Liver (tissue), 9 donors: ENCODE results near the gene LRP11. TPM values are rescaled to one million over a fixed set of nuclear protein-coding genes. Genes with fewer than 3 reads are reported as not detected.
"Not testable (repeated sequence)": the region's sequence is repeated elsewhere in the genome, so short reads cannot be mapped to it uniquely, and the experiment has no call there.

Source experiments
- DNase-seq: peaks from one replicate; pipeline ENCODE4 v3.0.0-alpha.2; 2017; ENCODE audit warnings: low spot score
- H3K27ac ChIP-seq, 2 donors: one replicate each; pipeline ENCODE4 v1.7.0; 2013; ENCODE audit warnings: inconsistent platforms in 2 of 2, low read length in 2 of 2, control low read depth in 1 of 2, low read depth in 1 of 2, mild to moderate bottlenecking in 1 of 2
- H3K27me3 ChIP-seq, 4 donors: one replicate each; pipeline versions ENCODE4 v1.6.1 to v1.7.0; 2013; ENCODE audit warnings: low read length in 3 of 4, inconsistent platforms in 1 of 4, mild to moderate bottlenecking in 1 of 4, moderate library complexity in 1 of 4; ENCODE audit not compliant: control insufficient read depth in 4 of 4, insufficient read depth in 4 of 4
- H3K36me3 ChIP-seq, 4 donors: one replicate each; pipeline versions ENCODE4 v1.6.1 to v1.7.0; 2013; ENCODE audit warnings: low read length in 3 of 4, mild to moderate bottlenecking in 3 of 4, low read depth in 1 of 4, moderate library complexity in 1 of 4; ENCODE audit not compliant: control insufficient read depth in 4 of 4, insufficient read depth in 3 of 4
- H3K4me1 ChIP-seq, 4 donors: one replicate each; pipeline versions ENCODE4 v1.6.1 to v1.7.0; 2013; ENCODE audit warnings: low read length in 3 of 4, mild to moderate bottlenecking in 3 of 4, moderate library complexity in 1 of 4; ENCODE audit not compliant: control insufficient read depth in 4 of 4, insufficient read depth in 4 of 4
- H3K4me3 ChIP-seq, 3 donors: one replicate each; pipeline versions ENCODE4 v1.6.1 to v1.7.0; 2013; ENCODE audit warnings: low read length in 3 of 3, control low read depth in 1 of 3, low read depth in 1 of 3, mild to moderate bottlenecking in 1 of 3
- H3K9ac ChIP-seq, 2 donors: one replicate each; pipeline ENCODE4 v1.7.0; 2013; ENCODE audit warnings: low read length in 2 of 2, mild to moderate bottlenecking in 2 of 2, moderate library complexity in 2 of 2, control low read depth in 1 of 2, low read depth in 1 of 2
- H3K9me3 ChIP-seq, 4 donors: one replicate each; pipeline versions ENCODE4 v1.6.1 to v1.7.0; 2013; ENCODE audit warnings: low read length in 3 of 4; ENCODE audit not compliant: control insufficient read depth in 4 of 4
- CTCF ChIP-seq: fragments of 150-350 bp; IDR thresholded peaks from 2 replicates; pipeline ENCODE4 v1.5.1; 2017; ENCODE audit warnings: improper control_type of control experiment, low read depth, low read length; ENCODE audit not compliant: missing input control
- EGR1 ChIP-seq, 2 donors: IDR thresholded peaks; 2 replicates each; pipeline ENCODE4 v1.6.1; 2016 to 2018; ENCODE audit warnings: antibody characterized with exemption in 2 of 2, low read depth in 2 of 2
- GABPA ChIP-seq, 2 donors: IDR thresholded peaks in 1 of 2; conservative IDR thresholded peaks in 1 of 2; 2 replicates each; pipeline ENCODE4 v1.6.1; 2016; ENCODE audit warnings: antibody characterized with exemption in 2 of 2, mild to moderate bottlenecking in 1 of 2, moderate library complexity in 1 of 2
- HNF4G ChIP-seq: IDR thresholded peaks from 2 replicates; pipeline ENCODE4 v1.6.1; 2016; ENCODE audit warnings: antibody characterized with exemption
- NR2F2 ChIP-seq: IDR thresholded peaks from 2 replicates; pipeline ENCODE4 v1.6.1; 2016; ENCODE audit warnings: antibody characterized with exemption
- RAD21 ChIP-seq, 2 donors: IDR thresholded peaks; 2 replicates each; pipeline ENCODE4 v1.6.1; 2016; ENCODE audit warnings: antibody characterized with exemption in 2 of 2, mild to moderate bottlenecking in 2 of 2
- RXRA ChIP-seq, 2 donors: IDR thresholded peaks; 2 replicates each; pipeline ENCODE4 v1.6.1; 2017 to 2018; ENCODE audit warnings: antibody characterized with exemption in 2 of 2, mild to moderate bottlenecking in 1 of 2
- YY1 ChIP-seq: IDR thresholded peaks from 2 replicates; pipeline ENCODE4 v1.6.1; 2016; ENCODE audit warnings: antibody characterized with exemption, mild to moderate bottlenecking
- WGBS: extraction: QIAGEN DNeasy Blood & Tissue Kit; methylation state at CpG from one replicate; pipeline ENCODE4 v1.1.7; 2013; 5-methylcytosine and 5-hydroxymethylcytosine counted together
- polyA plus RNA-seq, 2 donors: library from polyadenylated mRNA; stranded (reverse) in 1 of 2; unstranded in 1 of 2; fragments of 200-250 nt in 1 of 2; fragments of >200 nt in 1 of 2; fragmentation: Nextera tagmentation in 1 of 2; extraction: Ambion mirVana in 1 of 2; gene quantifications; one replicate each; pipeline versions ENCODE4 v1.2.1 to v1.2.3, GENCODE V29; 2013 to 2015
- total RNA-seq, 2 donors: library from RNA; depleted of rRNA; stranded (reverse); fragments of >200 nt; gene quantifications; one replicate each; pipeline ENCODE4 v1.2.3, GENCODE V29; 2014
- TF ChIP-seq, protein P1 (sequence below): IDR thresholded peaks from 2 replicates; pipeline ENCODE4 v1.6.1; 2016; ENCODE audit warnings: antibody characterized with exemption
- TF ChIP-seq, protein P2 (sequence below): IDR thresholded peaks from 2 replicates; pipeline ENCODE4 v1.6.1; 2016; ENCODE audit warnings: antibody characterized with exemption, mild to moderate bottlenecking
- donor health status: healthy.
- donor health status: healthy.
- donor health status: healthy.
- donor health status: healthy.
- donor health status: healthy.

The LRP11 gene
- total and polyA plus RNA-seq, 4 donors: 3.4 to 13.3 (median 6.0) TPM

- Histone ChIP-seq H3K36me3 (peaks cover 0 to 3% (median 0%) of the 10 kb centered on the region in 4 donors), H3K27ac (no peak overlapping the region), H3K4me3 (no peak overlapping the region), H3K27me3 (no peaks in the 10 kb centered on the region), H3K9ac (no peak overlapping the region), H3K9me3 (no peaks in the 10 kb centered on the region), H3K4me1 (peaks cover 0 to 9% (median under 1%) of the 10 kb centered on the region in 4 donors)
- DNase-seq: no peak
- WGBS: 97% methylated on average over 2 of the region's 2 CpGs
- TF ChIP-seq GABPA (IDR thresholded peaks at IDR 0.05 in 1 of 2, conservative IDR thresholded peaks at IDR 0.05 in 1 of 2) (no peak), RXRA (IDR thresholded peaks at IDR 0.05) (no peak), HNF4G (no peak), RAD21 (IDR thresholded peaks at IDR 0.05) (no peak)
- TF ChIP-seq, protein P1, sequence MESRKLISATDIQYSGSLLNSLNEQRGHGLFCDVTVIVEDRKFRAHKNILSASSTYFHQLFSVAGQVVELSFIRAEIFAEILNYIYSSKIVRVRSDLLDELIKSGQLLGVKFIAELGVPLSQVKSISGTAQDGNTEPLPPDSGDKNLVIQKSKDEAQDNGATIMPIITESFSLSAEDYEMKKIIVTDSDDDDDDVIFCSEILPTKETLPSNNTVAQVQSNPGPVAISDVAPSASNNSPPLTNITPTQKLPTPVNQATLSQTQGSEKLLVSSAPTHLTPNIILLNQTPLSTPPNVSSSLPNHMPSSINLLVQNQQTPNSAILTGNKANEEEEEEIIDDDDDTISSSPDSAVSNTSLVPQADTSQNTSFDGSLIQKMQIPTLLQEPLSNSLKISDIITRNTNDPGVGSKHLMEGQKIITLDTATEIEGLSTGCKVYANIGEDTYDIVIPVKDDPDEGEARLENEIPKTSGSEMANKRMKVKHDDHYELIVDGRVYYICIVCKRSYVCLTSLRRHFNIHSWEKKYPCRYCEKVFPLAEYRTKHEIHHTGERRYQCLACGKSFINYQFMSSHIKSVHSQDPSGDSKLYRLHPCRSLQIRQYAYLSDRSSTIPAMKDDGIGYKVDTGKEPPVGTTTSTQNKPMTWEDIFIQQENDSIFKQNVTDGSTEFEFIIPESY: no peak
These were observed 19.7 kb downstream of the LRP11 start for GRCh38 chr6:149844480-149844879.

- not testable (repeated sequence) for H3K9me3 ChIP-seq, H3K9ac ChIP-seq, H3K36me3 ChIP-seq, H3K4me1 ChIP-seq, H3K27me3 ChIP-seq, H3K4me3 ChIP-seq, H3K27ac ChIP-seq, DNase-seq
- WGBS: 97% methylated on average over 4 of the region's 4 CpGs
These were observed 20.1 kb downstream of the LRP11 start for GRCh38 chr6:149844036-149844435.

DNA sequence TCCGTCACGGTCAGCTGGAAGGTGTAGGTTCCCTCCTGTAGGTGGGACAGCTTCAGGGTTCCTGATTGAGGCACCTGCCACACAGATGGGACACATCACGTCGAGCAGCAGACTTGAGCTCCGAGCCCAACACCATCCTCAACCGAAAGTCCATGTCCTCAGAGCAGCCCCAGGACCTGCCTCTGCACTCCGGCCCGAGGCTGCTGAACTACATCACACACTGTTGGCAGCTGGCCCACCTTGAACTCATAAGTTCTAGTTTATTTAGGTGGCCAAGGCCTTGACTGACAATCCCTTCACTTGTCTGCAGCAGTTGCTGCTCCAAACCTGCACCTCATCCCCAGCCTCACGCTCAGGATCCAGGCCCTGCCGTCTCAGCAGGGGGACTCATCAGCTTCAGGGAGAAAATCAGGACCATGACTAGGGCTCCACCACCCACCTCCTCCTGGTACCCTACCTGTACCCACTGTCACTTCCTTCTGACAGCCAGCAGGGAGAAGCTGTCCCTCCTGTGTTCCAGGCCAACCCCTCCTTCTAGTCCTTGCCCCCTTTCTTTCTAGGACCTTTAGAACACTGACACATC is 21.0 kb downstream of the LRP11 start:
- no peaks in the 10 kb centered on the region for H3K27me3 ChIP-seq
- H3K36me3 ChIP-seq: peaks cover 0 to 3% (median 0%) of the 10 kb centered on the region in 4 donors
- H3K9me3 ChIP-seq: no peaks in the 10 kb centered on the region
- no peak for TF ChIP-seq EGR1 (IDR thresholded peaks at IDR 0.05; ENCODE audit: low read depth in 2 of 2)
- TF ChIP-seq HNF4G: no peak
- no peak for TF ChIP-seq NR2F2
- TF ChIP-seq, protein P2, sequence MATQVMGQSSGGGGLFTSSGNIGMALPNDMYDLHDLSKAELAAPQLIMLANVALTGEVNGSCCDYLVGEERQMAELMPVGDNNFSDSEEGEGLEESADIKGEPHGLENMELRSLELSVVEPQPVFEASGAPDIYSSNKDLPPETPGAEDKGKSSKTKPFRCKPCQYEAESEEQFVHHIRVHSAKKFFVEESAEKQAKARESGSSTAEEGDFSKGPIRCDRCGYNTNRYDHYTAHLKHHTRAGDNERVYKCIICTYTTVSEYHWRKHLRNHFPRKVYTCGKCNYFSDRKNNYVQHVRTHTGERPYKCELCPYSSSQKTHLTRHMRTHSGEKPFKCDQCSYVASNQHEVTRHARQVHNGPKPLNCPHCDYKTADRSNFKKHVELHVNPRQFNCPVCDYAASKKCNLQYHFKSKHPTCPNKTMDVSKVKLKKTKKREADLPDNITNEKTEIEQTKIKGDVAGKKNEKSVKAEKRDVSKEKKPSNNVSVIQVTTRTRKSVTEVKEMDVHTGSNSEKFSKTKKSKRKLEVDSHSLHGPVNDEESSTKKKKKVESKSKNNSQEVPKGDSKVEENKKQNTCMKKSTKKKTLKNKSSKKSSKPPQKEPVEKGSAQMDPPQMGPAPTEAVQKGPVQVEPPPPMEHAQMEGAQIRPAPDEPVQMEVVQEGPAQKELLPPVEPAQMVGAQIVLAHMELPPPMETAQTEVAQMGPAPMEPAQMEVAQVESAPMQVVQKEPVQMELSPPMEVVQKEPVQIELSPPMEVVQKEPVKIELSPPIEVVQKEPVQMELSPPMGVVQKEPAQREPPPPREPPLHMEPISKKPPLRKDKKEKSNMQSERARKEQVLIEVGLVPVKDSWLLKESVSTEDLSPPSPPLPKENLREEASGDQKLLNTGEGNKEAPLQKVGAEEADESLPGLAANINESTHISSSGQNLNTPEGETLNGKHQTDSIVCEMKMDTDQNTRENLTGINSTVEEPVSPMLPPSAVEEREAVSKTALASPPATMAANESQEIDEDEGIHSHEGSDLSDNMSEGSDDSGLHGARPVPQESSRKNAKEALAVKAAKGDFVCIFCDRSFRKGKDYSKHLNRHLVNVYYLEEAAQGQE: no peak
- no peak for TF ChIP-seq GABPA (IDR thresholded peaks at IDR 0.05 in 1 of 2, conservative IDR thresholded peaks at IDR 0.05 in 1 of 2)
- TF ChIP-seq CTCF: no peak
- no peak for TF ChIP-seq YY1
- no peak for TF ChIP-seq RXRA (IDR thresholded peaks at IDR 0.05)
- no peak overlapping the region for H3K4me3 ChIP-seq
- no peak overlapping the region for H3K27ac ChIP-seq
- no peak overlapping the region for H3K9ac ChIP-seq
- 79% methylated on average over 10 of the region's 10 CpGs for WGBS
- H3K4me1 ChIP-seq: peaks cover 0 to 9% (median under 1%) of the 10 kb centered on the region in 4 donors
- DNase-seq: no peak
